GM23338 (cell line): Measurements from ENCODE around the gene CNTN5. TPM values are rescaled to one million over a fixed set of nuclear protein-coding genes. Genes with fewer than 3 reads are reported as not detected.
A peak's percentile ranks its signal among the peaks of the same experiment; 100 is the strongest.

Experiments
- ATAC-seq: fragments of 200-7000 bp; cut with Tn5 transposase; 3 replicates; pipeline ENCODE4 v1.9.1; 2020
- DNase-seq: peaks from one replicate; pipeline ENCODE4 v3.0.0-alpha.2; 2015; ENCODE audit warnings: low spot score
- H2AFZ ChIP-seq: fragments of 200-600 bp; sonication (generic); 2 replicates; pipeline ENCODE4 v1.8.0; 2016; ENCODE audit warnings: antibody characterized with exemption, mild to moderate bottlenecking, moderate library complexity
- H3F3A ChIP-seq: fragments of 200-600 bp; sonication (generic); replicated peaks from 2 replicates; pipeline ENCODE4 v1.8.0; 2017; ENCODE audit warnings: antibody characterized with exemption, mixed run types, low read depth
- H3K27ac ChIP-seq: fragments of 200-600 bp; sonication (generic); 2 replicates; pipeline ENCODE4 v1.6.1; 2016; ENCODE audit warnings: low read depth
- H3K27me3 ChIP-seq: fragments of 200-600 bp; sonication (generic); 2 replicates; pipeline ENCODE4 v1.8.0; 2016; ENCODE audit warnings: mild to moderate bottlenecking, mixed run types, moderate library complexity; ENCODE audit not compliant: insufficient read depth
- H3K36me3 ChIP-seq: fragments of 200-600 bp; sonication (generic); 2 replicates; pipeline ENCODE4 v1.8.0; 2016; ENCODE audit warnings: mild to moderate bottlenecking; ENCODE audit not compliant: insufficient read depth
- H3K4me1 ChIP-seq: fragments of 200-600 bp; sonication (generic); 2 replicates; pipeline ENCODE4 v1.8.0; 2016; ENCODE audit warnings: mild to moderate bottlenecking, moderate library complexity; ENCODE audit not compliant: insufficient read depth
- H3K4me2 ChIP-seq: fragments of 200-600 bp; sonication (generic); 2 replicates; pipeline ENCODE4 v1.7.1; 2017; ENCODE audit warnings: mixed run types
- H3K4me3 ChIP-seq: fragments of 200-600 bp; sonication (generic); 2 replicates; pipeline ENCODE4 v1.6.1; 2016; ENCODE audit warnings: mixed run types
- H3K79me2 ChIP-seq: fragments of 200-600 bp; sonication (generic); replicated peaks from 2 replicates; pipeline ENCODE4 v1.8.0; 2017; ENCODE audit warnings: mild to moderate bottlenecking; ENCODE audit not compliant: insufficient read depth
- H3K9me2 ChIP-seq: fragments of 200-600 bp; sonication (generic); 2 replicates; pipeline ENCODE4 v1.8.0; 2017; ENCODE audit not compliant: insufficient read depth
- H4K20me1 ChIP-seq: fragments of 200-600 bp; sonication (generic); replicated peaks from 2 replicates; pipeline ENCODE4 v1.8.0; 2017; ENCODE audit warnings: mild to moderate bottlenecking; ENCODE audit not compliant: insufficient read depth
- H3K27ac Mint-ChIP-seq: 2 replicates; pipeline ENCODE4 v1.8.0; 2020; ENCODE audit warnings: inconsistent platforms, mild to moderate bottlenecking, moderate library complexity, mixed read lengths
- H3K27me3 Mint-ChIP-seq: 3 replicates; pipeline ENCODE4 v1.8.0; 2022; ENCODE audit warnings: low read depth, mild to moderate bottlenecking, moderate library complexity, mixed read lengths, inconsistent platforms; ENCODE audit not compliant: insufficient read depth, poor library complexity
- H3K36me3 Mint-ChIP-seq: 3 replicates; pipeline ENCODE4 v1.8.0; 2021; ENCODE audit warnings: low read depth, mild to moderate bottlenecking, inconsistent platforms, moderate library complexity, mixed read lengths
- H3K4me1 Mint-ChIP-seq: 3 replicates; pipeline ENCODE4 v1.8.0; 2020; ENCODE audit warnings: mild to moderate bottlenecking, inconsistent platforms, mixed read lengths
- H3K4me3 Mint-ChIP-seq: 3 replicates; pipeline ENCODE4 v1.8.0; 2021; ENCODE audit warnings: moderate library complexity, mild to moderate bottlenecking, inconsistent platforms, mixed read lengths
- H3K9me3 Mint-ChIP-seq: 3 replicates; pipeline ENCODE4 v1.8.0; 2020; ENCODE audit warnings: moderate library complexity, mild to moderate bottlenecking, inconsistent platforms, mixed read lengths
- CREB1 ChIP-seq: fragments of 250-450 bp; sonication (Bioruptor Pico); IDR thresholded peaks from 2 replicates; pipeline ENCODE4 v1.5.0; 2020; ENCODE audit warnings: low read depth, mild to moderate bottlenecking, moderate library complexity
- CTCF ChIP-seq, 2 experiments: fragments of 200-600 bp in 1 of 2; sonication (generic) in 1 of 2; conservative IDR thresholded peaks; 2 replicates each; pipeline versions ENCODE4 v1.5.1 to v1.6.1; 2016 to 2017; ENCODE audit warnings: antibody characterized with exemption in 2 of 2, low read depth in 2 of 2, mild to moderate bottlenecking in 2 of 2, moderate library complexity in 1 of 2
- EZH2 ChIP-seq: fragments of 200-600 bp; sonication (generic); IDR thresholded peaks from one replicate; pipeline ENCODE4 v1.8.0; 2017; ENCODE audit warnings: antibody characterized with exemption, mild to moderate bottlenecking, low read depth; ENCODE audit not compliant: unreplicated experiment
- EZH2phosphoT487 ChIP-seq: fragments of 200-600 bp; sonication (generic); IDR thresholded peaks from one replicate; pipeline ENCODE4 v1.8.1; 2018; ENCODE audit warnings: antibody characterized with exemption; ENCODE audit not compliant: unreplicated experiment
- JUNB ChIP-seq: IDR thresholded peaks from one replicate; pipeline ENCODE4 v1.6.1; 2016; ENCODE audit warnings: antibody characterized with exemption; ENCODE audit not compliant: unreplicated experiment
- NANOG ChIP-seq: IDR thresholded peaks from 2 replicates; pipeline ENCODE4 v1.6.1; 2016; ENCODE audit warnings: antibody characterized with exemption, borderline replicate concordance
- POLR2AphosphoS5 ChIP-seq: IDR thresholded peaks from 2 replicates; pipeline ENCODE4 v1.6.1; 2016; ENCODE audit warnings: antibody characterized with exemption, low read depth
- REST ChIP-seq: IDR thresholded peaks from one replicate; pipeline ENCODE4 v1.6.1; 2018; ENCODE audit warnings: antibody characterized with exemption; ENCODE audit not compliant: unreplicated experiment
- STAT1 ChIP-seq: IDR thresholded peaks from one replicate; pipeline ENCODE4 v1.6.1; 2016; ENCODE audit warnings: antibody characterized with exemption; ENCODE audit not compliant: unreplicated experiment
- ZNF114 ChIP-seq: fragments of 250-450 bp; sonication (Bioruptor Pico); IDR thresholded peaks from 2 replicates; pipeline ENCODE4 v1.5.0; 2020; ENCODE audit warnings: mild to moderate bottlenecking, moderate library complexity
- ZNF462 ChIP-seq: fragments of 250-450 bp; sonication (Bioruptor Pico); IDR thresholded peaks from 2 replicates; pipeline ENCODE4 v1.5.0; 2020; ENCODE audit warnings: mild to moderate bottlenecking, moderate library complexity
- polyA plus RNA-seq: library from polyadenylated mRNA; unstranded; fragments of >200 nt; fragmentation: Nextera tagmentation; extraction: Ambion mirVana; gene quantifications from 2 replicates; pipeline ENCODE4 v1.2.1, GENCODE V29; 2016
- total RNA-seq: library from RNA; depleted of rRNA; stranded (reverse); fragments of >200 nt; shearing (Covaris generic); gene quantifications from 2 replicates; pipeline ENCODE4 v1.2.3, GENCODE V29; 2014

CNTN5 gene
- total and polyA plus RNA-seq, 2 experiments from 2014 or later, result not detected

GRCh38 chr11:100190395-100190794, 1169.6 kb downstream of the CNTN5 start:
- no peaks in the 10 kb centered on the region for H3K36me3 ChIP-seq
- no peaks in the 10 kb centered on the region for H3K79me2 ChIP-seq
- no peaks in the 10 kb centered on the region for H3K27me3 ChIP-seq
- DNase-seq (no peak), ATAC-seq (no peak)
- no peak overlapping the region for H2AFZ ChIP-seq
- H4K20me1 ChIP-seq, result no peaks in the 10 kb centered on the region
- H3F3A ChIP-seq, result no peaks in the 10 kb centered on the region
- H3K9me2 ChIP-seq, result no peaks in the 10 kb centered on the region
- Mint-ChIP-seq H3K4me3 (no peak overlapping the region), H3K36me3 (no peaks in the 10 kb centered on the region), H3K9me3 (no peaks in the 10 kb centered on the region), H3K4me1 (peaks cover 32% of the 10 kb centered on the region), H3K27me3 (no peaks in the 10 kb centered on the region), H3K27ac (no peak overlapping the region)
- H3K4me1 ChIP-seq, result peaks cover 12% of the 10 kb centered on the region
- no peak overlapping the region for H3K4me2 ChIP-seq
- no peak overlapping the region for H3K4me3 ChIP-seq
- no peak overlapping the region for H3K27ac ChIP-seq
- TF ChIP-seq ZNF114 (no peak), STAT1 (no peak), EZH2phosphoT487 (no peak), JUNB (no peak), ZNF462 (CRISPR knock-in tag) (no peak)

GRCh38 chr11:100192181-100192580, 1171.4 kb downstream of the CNTN5 start:
- no peaks in the 10 kb centered on the region for H3K36me3 Mint-ChIP-seq
- H3F3A ChIP-seq, result no peaks in the 10 kb centered on the region
- no peak overlapping the region for H3K4me2 ChIP-seq
- H3K36me3 ChIP-seq, result no peaks in the 10 kb centered on the region
- H3K4me1 Mint-ChIP-seq, result peaks cover 33% of the 10 kb centered on the region
- H3K27ac ChIP-seq, result no peak overlapping the region
- no peaks in the 10 kb centered on the region for H3K9me3 Mint-ChIP-seq
- H4K20me1 ChIP-seq, result no peaks in the 10 kb centered on the region
- no peaks in the 10 kb centered on the region for H3K27me3 ChIP-seq
- H3K9me2 ChIP-seq, result no peaks in the 10 kb centered on the region
- 0 out of 2 replicates have a peak overlapping the region, but pooled peaks have one; percentile 4 for H2AFZ ChIP-seq
- H3K4me3 Mint-ChIP-seq, result no peak overlapping the region
- ATAC-seq (no peak), DNase-seq (no peak)
- peak overlapping the region; percentile 76 for H3K27ac Mint-ChIP-seq
- H3K4me1 ChIP-seq, result peaks cover 9% of the 10 kb centered on the region
- no peaks in the 10 kb centered on the region for H3K79me2 ChIP-seq
- no peak overlapping the region for H3K4me3 ChIP-seq
- no peaks in the 10 kb centered on the region for H3K27me3 Mint-ChIP-seq
- TF ChIP-seq EZH2phosphoT487, result no peak
- TF ChIP-seq EZH2, result no peak
- TF ChIP-seq JUNB, result no peak
- TF ChIP-seq NANOG, result no peak
- TF ChIP-seq STAT1, result no peak
- no peak for TF ChIP-seq CREB1
- no peak for TF ChIP-seq REST
- TF ChIP-seq ZNF114, result no peak
- no peak for TF ChIP-seq POLR2AphosphoS5
- no peak for TF ChIP-seq CTCF (conservative IDR thresholded peaks at IDR 0.05; ENCODE audit: low read depth in 2 of 2)
